Muscle layer of duodenum (tissue), 2 donors: ENCODE results near the gene DPH1.
A peak's percentile ranks its signal among the peaks of the same experiment; 100 is the strongest.

Experiments used
- H3K27ac ChIP-seq: one replicate; pipeline ENCODE4 v1.7.0; 2013; ENCODE audit warnings: mild to moderate bottlenecking, low read length
- H3K27me3 ChIP-seq: one replicate; pipeline ENCODE4 v1.7.0; 2013; ENCODE audit warnings: low read depth, mild to moderate bottlenecking, control low read depth, low read length
- H3K36me3 ChIP-seq, 2 donors: one replicate each; pipeline ENCODE4 v1.7.0; 2013; ENCODE audit warnings: low read length in 2 of 2, control low read depth in 1 of 2, mild to moderate bottlenecking in 1 of 2; ENCODE audit not compliant: insufficient read depth in 2 of 2, control insufficient read depth in 1 of 2
- H3K4me1 ChIP-seq, 2 donors: one replicate each; pipeline ENCODE4 v1.7.0; 2013; ENCODE audit warnings: low read length in 2 of 2, mild to moderate bottlenecking in 2 of 2, control low read depth in 1 of 2, moderate library complexity in 1 of 2; ENCODE audit not compliant: insufficient read depth in 2 of 2, control insufficient read depth in 1 of 2
- H3K4me3 ChIP-seq, 2 donors: one replicate each; pipeline ENCODE4 v1.7.0; 2013; ENCODE audit warnings: low read length in 2 of 2, low read depth in 1 of 2, mild to moderate bottlenecking in 1 of 2
- H3K9me3 ChIP-seq, 2 donors: one replicate each; pipeline ENCODE4 v1.7.0; 2013; ENCODE audit warnings: low read length in 2 of 2, control low read depth in 1 of 2, mild to moderate bottlenecking in 1 of 2; ENCODE audit not compliant: control insufficient read depth in 1 of 2
- donor health status: healthy.

DPH1 gene

DNA sequence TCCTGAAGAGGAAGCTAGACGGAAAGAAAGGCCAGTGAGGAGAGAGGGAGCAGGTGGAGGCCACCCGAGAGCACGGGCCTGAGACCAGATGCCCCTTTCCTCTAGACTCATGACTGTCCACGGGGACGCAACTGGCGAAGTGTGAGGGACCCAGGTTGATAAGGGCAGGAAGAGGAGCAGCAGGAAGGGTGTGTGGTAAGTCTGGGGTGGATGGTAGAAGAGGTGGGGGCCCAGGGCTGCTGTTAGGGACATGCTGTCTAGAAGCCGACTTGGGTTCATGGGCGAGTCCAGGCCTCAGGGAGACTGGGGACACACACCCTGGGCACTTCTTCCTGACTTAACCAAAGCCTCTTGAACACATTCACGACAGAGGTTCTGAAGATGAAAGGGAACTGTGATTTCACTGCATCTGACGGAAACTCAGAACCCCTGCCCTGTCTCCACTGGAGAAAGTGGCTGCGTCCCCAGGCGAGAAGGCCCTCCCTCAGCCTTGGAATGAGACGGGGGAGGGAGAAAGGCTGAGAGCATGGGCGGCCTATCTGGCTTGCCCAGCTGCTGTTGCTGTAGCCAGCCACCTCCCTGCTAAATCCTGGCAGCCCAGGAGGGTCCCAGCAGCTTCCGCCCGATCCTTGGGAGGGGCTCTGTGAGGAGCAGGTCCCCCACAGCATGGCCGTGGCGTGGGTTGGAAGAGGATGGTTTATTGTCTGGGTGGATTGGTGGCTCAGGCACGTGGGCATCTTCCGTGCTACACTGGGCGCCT lies 30.9 kb downstream of the DPH1 start:
- peak overlapping the region in 1 of 2 donors; percentile 68 for H3K4me3 ChIP-seq
- peaks cover 16 to 30% of the 10 kb centered on the region in 2 donors for H3K36me3 ChIP-seq
- H3K27me3 ChIP-seq, result no peaks in the 10 kb centered on the region
- no peaks in the 10 kb centered on the region for H3K9me3 ChIP-seq
- H3K27ac ChIP-seq, result peak overlapping the region; percentile 56
- H3K4me1 ChIP-seq, result peaks cover 19 to 74% of the 10 kb centered on the region in 2 donors

DNA sequence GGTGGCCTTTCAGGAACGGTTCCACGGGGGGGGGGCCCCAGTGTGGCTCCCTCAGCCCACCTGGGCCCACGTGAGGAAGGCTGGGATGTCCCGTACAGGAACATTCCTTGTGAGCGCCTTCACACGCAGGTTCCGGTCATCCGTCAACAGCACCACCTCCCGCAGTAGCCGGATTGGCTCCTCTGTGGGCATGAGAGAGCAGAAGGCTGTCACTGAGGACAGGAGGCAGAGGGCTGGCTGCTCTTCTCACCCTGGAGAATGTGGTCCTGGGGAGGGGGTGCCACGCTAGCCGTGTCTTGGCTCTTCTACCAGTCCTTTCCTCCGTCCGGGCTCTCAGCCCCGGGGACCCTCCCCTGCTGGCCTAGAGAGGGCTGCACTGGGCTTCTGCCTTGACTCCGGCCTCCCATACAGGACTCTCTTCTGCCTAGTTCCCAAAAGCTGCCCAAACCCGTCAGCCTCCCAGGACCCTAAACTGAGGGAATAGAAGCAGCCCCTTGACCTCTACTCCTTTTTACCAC lies 31.5 kb downstream of the DPH1 start:
- H3K9me3 ChIP-seq, result no peaks in the 10 kb centered on the region
- H3K36me3 ChIP-seq, result peaks cover 16 to 30% of the 10 kb centered on the region in 2 donors
- peak overlapping the region; percentile 56 for H3K27ac ChIP-seq
- peaks cover 19 to 71% of the 10 kb centered on the region in 2 donors for H3K4me1 ChIP-seq
- H3K4me3 ChIP-seq, result no peak overlapping the region
- no peaks in the 10 kb centered on the region for H3K27me3 ChIP-seq

GRCh38 chr17:2062571-2063183 lies 32.7 kb downstream of the DPH1 start:
- Histone ChIP-seq H3K4me3 (no peak overlapping the region), H3K9me3 (no peaks in the 10 kb centered on the region), H3K27me3 (no peaks in the 10 kb centered on the region), H3K4me1 (peaks cover 25 to 72% of the 10 kb centered on the region in 2 donors), H3K27ac (peak overlapping the region; percentile 56), H3K36me3 (peaks cover 16 to 42% of the 10 kb centered on the region in 2 donors)

- Histone ChIP-seq H3K9me3 (no peaks in the 10 kb centered on the region), H3K4me1 (peaks cover 29 to 69% of the 10 kb centered on the region in 2 donors), H3K36me3 (peaks cover 16 to 44% of the 10 kb centered on the region in 2 donors), H3K27me3 (no peaks in the 10 kb centered on the region), H3K4me3 (no peak overlapping the region), H3K27ac (peak overlapping the region; percentile 56)
Observed at GRCh38 chr17:2063261-2064146, 33.6 kb downstream of the DPH1 start.

DNA sequence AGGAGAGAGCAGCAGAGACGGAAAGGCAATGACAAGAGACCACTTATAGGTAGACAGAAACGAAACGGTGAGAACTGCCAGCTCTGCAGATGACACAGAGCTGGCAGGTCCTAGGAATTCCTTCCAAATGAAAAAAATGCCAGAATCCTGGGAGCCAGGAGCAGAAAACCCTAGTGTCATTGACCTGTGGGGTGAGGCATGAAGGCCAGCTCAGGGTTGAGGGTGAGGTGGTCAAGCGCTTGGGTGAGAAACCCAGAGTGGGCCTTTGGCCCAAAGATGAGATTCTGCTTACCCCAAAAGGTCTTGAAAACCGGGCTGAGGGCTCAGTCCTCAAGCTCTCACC lies 34.2 kb downstream of the DPH1 start:
- Histone ChIP-seq H3K4me1 (peaks cover 29 to 62% of the 10 kb centered on the region in 2 donors), H3K36me3 (peaks cover 16 to 49% of the 10 kb centered on the region in 2 donors), H3K27ac (peak overlapping the region; percentile 56)

DNA sequence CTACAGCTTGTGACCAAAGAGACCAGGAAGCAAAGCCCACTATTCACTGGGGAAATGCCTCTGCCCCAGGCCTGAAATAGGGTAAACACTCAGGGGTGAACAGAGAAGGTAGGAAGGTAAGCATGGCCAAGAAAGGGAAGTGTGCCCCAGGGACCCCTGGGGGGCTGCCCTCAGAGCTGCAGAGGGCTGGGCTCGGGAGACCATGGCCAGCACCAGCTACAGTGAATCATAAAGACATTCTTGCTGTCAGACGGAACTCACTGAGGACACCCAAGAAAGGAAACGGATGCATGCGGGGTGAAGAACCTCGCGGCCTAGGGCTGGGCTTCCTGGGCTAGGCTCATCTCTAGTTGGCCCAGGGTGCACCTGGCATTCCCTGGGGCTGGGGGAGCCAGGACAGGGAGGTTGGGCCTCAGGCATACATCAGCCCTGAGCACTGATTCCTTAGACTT lies 34.6 kb downstream of the DPH1 start:
- peak overlapping the region; percentile 56 for H3K27ac ChIP-seq
- no peak overlapping the region for H3K4me3 ChIP-seq
- peaks cover 16 to 49% of the 10 kb centered on the region in 2 donors for H3K36me3 ChIP-seq
- peaks cover 29 to 61% of the 10 kb centered on the region in 2 donors for H3K4me1 ChIP-seq
- no peaks in the 10 kb centered on the region for H3K9me3 ChIP-seq
- H3K27me3 ChIP-seq, result no peaks in the 10 kb centered on the region

More for the DNA sequence above, 34.2 kb downstream of the DPH1 start:
- Histone ChIP-seq H3K9me3 (no peaks in the 10 kb centered on the region), H3K4me3 (no peak overlapping the region), H3K27me3 (no peaks in the 10 kb centered on the region)

DNA sequence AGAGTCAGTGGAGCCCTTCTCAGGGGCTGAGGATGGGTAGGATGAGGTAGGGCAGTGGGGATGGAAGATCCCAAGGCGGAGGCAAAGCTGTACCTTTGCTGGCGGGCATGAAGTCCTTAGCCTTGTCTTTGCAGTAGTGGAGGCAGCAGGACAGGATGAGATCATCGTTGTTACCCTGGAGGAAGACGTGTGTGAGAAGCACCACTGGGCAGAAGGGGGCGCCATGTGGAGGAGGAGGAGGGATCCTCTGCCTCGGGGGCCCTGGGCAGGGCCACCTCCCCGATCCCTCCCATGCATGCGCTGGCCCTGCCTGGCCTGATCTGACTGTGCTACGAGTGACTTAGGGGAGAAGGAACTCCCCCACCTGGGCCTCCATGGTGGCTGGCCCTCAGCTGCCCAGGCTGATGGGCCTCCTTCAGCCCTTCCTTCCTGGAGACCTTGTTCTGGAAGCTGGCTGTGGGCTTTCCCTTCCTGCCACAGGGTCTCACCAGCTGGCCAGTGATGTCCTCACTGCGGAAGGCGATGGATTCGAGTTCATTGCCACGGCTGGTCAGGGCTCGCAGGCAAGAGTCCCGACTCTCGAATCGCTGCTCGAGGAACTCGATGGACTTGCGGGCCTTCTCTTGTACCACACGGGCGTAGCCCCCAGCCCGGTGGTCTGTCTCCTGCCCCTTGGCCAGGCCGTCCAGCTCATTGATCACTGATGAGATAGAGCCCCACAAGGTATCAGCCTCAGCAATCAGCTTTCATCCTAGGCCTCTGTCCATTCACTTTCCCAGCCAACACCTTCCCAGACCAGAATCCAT lies 35.2 kb downstream of the DPH1 start:
- Histone ChIP-seq H3K4me1 (peaks cover 29 to 54% of the 10 kb centered on the region in 2 donors), H3K9me3 (no peaks in the 10 kb centered on the region), H3K36me3 (peaks cover 16 to 52% of the 10 kb centered on the region in 2 donors), H3K27ac (peak overlapping the region; percentile 56), H3K27me3 (no peaks in the 10 kb centered on the region), H3K4me3 (no peak overlapping the region)

- Histone ChIP-seq H3K27me3 (no peaks in the 10 kb centered on the region), H3K27ac (peak overlapping the region; percentile 56), H3K4me1 (peaks cover 29 to 49% of the 10 kb centered on the region in 2 donors), H3K36me3 (peaks cover 13 to 58% of the 10 kb centered on the region in 2 donors), H3K4me3 (no peak overlapping the region), H3K9me3 (no peaks in the 10 kb centered on the region)
Observed at GRCh38 chr17:2065949-2066400, 36.0 kb downstream of the DPH1 start.

- peaks cover 25 to 44% of the 10 kb centered on the region in 2 donors for H3K4me1 ChIP-seq
Observed at GRCh38 chr17:2067048-2067561, 37.2 kb downstream of the DPH1 start.

GRCh38 chr17:2067608-2068024 lies 37.7 kb downstream of the DPH1 start:
- H3K4me1 ChIP-seq, result peaks cover 20 to 48% of the 10 kb centered on the region in 2 donors
- H3K27ac ChIP-seq, result peak overlapping the region; percentile 56
- no peak overlapping the region for H3K4me3 ChIP-seq
- H3K36me3 ChIP-seq, result peaks cover 17 to 66% of the 10 kb centered on the region in 2 donors
- H3K27me3 ChIP-seq, result no peaks in the 10 kb centered on the region
- H3K9me3 ChIP-seq, result no peaks in the 10 kb centered on the region

More at GRCh38 chr17:2067048-2067561, 37.2 kb downstream of the DPH1 start:
- H3K9me3 ChIP-seq, result no peaks in the 10 kb centered on the region
- H3K27me3 ChIP-seq, result no peaks in the 10 kb centered on the region
- peak overlapping the region; percentile 56 for H3K27ac ChIP-seq
- no peak overlapping the region for H3K4me3 ChIP-seq
- peaks cover 15 to 66% of the 10 kb centered on the region in 2 donors for H3K36me3 ChIP-seq
